ENCODE measurements around the gene TCF25.
"Not testable (repeated sequence)": the region's sequence is repeated elsewhere in the genome, so short reads cannot be mapped to it uniquely, and the experiment has no call there.

The TCF25 gene

DNA sequence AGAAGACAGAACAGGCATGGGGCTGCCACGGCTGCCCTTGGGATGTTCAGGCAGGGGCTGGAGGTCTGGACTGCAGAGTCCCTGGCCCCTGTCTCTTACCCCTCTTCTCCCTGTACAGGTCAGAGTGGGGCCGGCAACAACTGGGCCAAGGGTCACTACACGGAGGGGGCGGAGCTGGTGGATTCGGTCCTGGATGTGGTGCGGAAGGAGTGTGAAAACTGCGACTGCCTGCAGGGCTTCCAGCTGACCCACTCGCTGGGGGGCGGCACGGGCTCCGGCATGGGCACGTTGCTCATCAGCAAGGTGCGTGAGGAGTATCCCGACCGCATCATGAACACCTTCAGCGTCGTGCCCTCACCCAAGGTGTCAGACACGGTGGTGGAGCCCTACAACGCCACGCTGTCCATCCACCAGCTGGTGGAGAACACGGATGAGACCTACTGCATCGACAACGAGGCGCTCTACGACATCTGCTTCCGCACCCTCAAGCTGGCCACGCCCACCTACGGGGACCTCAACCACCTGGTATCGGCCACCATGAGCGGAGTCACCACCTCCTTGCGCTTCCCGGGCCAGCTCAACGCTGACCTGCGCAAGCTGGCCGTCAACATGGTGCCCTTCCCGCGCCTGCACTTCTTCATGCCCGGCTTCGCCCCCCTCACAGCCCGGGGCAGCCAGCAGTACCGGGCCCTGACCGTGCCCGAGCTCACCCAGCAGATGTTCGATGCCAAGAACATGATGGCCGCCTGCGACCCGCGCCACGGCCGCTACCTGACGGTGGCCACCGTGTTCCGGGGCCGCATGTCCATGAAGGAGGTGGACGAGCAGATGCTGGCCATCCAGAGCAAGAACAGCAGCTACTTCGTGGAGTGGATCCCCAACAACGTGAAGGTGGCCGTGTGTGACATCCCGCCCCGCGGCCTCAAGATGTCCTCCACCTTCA, 61.5 kb downstream of the TCF25 start:
- H3K4me3 ChIP-seq (ENCODE audit: low read depth, low read length) = no peak overlapping the region

GRCh38 chr16:89935620-89936019, 62.2 kb downstream of the TCF25 start:
- H3K4me3 ChIP-seq (ENCODE audit: low read depth, low read length); DNase-seq (ENCODE audit: low read depth): not testable (repeated sequence)

More for the DNA sequence above, 61.5 kb downstream of the TCF25 start:
- TF ChIP-seq, protein P1, sequence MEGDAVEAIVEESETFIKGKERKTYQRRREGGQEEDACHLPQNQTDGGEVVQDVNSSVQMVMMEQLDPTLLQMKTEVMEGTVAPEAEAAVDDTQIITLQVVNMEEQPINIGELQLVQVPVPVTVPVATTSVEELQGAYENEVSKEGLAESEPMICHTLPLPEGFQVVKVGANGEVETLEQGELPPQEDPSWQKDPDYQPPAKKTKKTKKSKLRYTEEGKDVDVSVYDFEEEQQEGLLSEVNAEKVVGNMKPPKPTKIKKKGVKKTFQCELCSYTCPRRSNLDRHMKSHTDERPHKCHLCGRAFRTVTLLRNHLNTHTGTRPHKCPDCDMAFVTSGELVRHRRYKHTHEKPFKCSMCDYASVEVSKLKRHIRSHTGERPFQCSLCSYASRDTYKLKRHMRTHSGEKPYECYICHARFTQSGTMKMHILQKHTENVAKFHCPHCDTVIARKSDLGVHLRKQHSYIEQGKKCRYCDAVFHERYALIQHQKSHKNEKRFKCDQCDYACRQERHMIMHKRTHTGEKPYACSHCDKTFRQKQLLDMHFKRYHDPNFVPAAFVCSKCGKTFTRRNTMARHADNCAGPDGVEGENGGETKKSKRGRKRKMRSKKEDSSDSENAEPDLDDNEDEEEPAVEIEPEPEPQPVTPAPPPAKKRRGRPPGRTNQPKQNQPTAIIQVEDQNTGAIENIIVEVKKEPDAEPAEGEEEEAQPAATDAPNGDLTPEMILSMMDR (conservative IDR thresholded peaks at IDR 0.05; ENCODE audit: low read depth, low read length) = no peak
- DNase-seq (ENCODE audit: low read depth) = no peak

DNA sequence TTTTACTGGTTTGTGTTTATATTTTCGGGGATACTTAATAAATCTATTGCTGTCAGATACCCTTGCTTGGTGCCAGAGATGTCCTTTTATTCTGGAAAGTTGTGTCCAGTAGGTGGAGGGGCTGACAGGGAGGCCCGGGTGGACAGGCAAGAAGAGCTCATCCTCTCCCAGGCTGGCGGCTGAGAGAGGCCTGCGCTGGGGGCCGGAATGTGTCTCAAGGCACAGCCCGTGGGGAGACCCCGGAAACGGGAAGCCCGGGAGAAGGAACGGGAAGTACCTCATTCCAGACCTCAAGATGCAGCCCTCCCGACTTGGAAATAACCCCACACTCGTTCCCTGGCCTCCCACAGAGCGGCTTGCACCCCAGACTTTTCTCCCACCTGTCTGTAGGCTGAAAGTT, 62.6 kb downstream of the TCF25 start:
- TF ChIP-seq, protein P1 (conservative IDR thresholded peaks at IDR 0.05; ENCODE audit: low read depth, low read length) = no peak
- no peak overlapping the region for H3K4me3 ChIP-seq (ENCODE audit: low read depth, low read length)
- DNase-seq (ENCODE audit: low read depth) = no peak

DNA sequence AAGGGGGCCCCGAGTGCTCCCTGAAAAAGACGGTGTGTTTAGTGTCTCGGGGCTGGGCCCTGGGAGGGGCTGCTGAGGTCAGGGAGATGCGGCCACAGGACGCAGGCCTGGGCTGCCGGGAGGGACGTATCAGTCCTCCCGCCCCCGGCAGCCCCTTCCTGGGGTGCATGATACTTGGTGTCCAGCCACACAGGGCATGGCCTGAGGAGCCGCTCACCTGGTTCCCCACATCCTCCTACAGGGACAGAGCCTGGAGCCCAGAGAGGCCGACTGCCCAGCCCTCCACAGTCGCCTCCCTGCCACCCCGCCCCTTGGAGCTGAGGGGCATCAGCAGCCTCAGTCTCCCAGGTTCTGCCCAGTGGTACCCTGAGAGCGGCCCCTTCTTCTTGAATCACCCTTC, 63.1 kb downstream of the TCF25 start:
- DNase-seq (ENCODE audit: low read depth) = no peak
- TF ChIP-seq, protein P1 (conservative IDR thresholded peaks at IDR 0.05; ENCODE audit: low read depth, low read length) = no peak
- no peak overlapping the region for H3K4me3 ChIP-seq (ENCODE audit: low read depth, low read length)

GRCh38 chr16:89936981-89937380, 63.6 kb downstream of the TCF25 start:
- no peak for DNase-seq (ENCODE audit: low read depth)
- no peak overlapping the region for H3K4me3 ChIP-seq (ENCODE audit: low read depth, low read length)
- TF ChIP-seq, protein P1 (conservative IDR thresholded peaks at IDR 0.05; ENCODE audit: low read depth, low read length) = no peak

DNA sequence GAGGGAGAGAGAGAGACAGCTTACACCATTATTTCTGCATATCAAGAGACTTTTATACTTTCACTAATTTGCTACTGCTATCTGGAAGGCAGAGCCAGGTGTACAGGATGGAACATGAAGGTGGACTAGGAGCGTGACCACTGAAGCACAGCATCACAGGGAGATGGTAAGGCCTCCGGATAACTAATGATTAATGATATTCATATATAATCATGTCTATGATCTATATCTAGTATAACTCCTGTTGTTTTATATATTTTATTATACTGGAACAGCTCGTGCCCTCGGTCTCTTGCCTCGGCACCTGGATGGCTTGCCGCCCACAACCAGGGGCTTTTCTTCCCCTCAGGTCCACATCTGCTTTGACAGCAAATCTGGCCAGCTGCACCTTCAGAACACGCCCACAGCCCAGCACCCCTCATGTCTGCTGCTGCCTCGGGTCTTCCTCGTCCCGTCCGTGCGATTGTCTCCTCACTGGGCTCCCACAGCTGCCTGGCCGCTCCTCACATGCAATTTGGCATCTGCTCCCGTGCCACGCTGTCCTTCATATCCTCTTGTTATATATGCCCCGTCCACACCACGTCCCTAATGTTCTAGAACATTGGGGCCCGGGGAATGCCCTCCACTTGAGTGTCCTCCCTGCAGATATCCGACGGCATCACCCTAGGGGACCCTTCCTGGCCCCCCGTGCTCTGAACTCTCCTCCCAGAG, 64.9 kb downstream of the TCF25 start:
- DNase-seq (ENCODE audit: low read depth) = no peak
- no peak overlapping the region for H3K4me3 ChIP-seq (ENCODE audit: low read depth, low read length)
- TF ChIP-seq, protein P1 (conservative IDR thresholded peaks at IDR 0.05; ENCODE audit: low read depth, low read length) = no peak

GRCh38 chr16:89944773-89945172, 71.4 kb downstream of the TCF25 start:
- TF ChIP-seq, protein P1 (conservative IDR thresholded peaks at IDR 0.05; ENCODE audit: low read depth, low read length) = no peak
- H3K4me3 ChIP-seq (ENCODE audit: low read depth, low read length) = no peak overlapping the region
- DNase-seq (ENCODE audit: low read depth) = no peak
